Prostate gland (tissue), 2 donors: ENCODE data around the gene NR2F6.

ENCODE experiments used
- CTCF ChIP-seq, 4 experiments: fragments of 200-600 bp in 2 of 4; fragments of 450-650 bp in 2 of 4; sonication (generic) in 2 of 4; IDR thresholded peaks; 1 replicate in 3 of 4; 2 replicates in 1 of 4; pipeline ENCODE4 v1.5.1; 2016 to 2019; ENCODE audit warnings: antibody characterized with exemption in 4 of 4, mild to moderate bottlenecking in 2 of 4, moderate library complexity in 2 of 4
- POLR2A ChIP-seq: fragments of 450-650 bp; IDR thresholded peaks from one replicate; pipeline ENCODE4 v1.6.1; 2016; ENCODE audit warnings: antibody characterized with exemption, mild to moderate bottlenecking
- POLR2AphosphoS5 ChIP-seq: sonication (generic); formaldehyde crosslinking; IDR thresholded peaks from one replicate; pipeline ENCODE4 v1.6.1; 2017; ENCODE audit warnings: antibody characterized with exemption

GRCh38 chr19:17275441-17276175 lies 29.9 kb upstream of the NR2F6 start:
- no peak for TF ChIP-seq POLR2AphosphoS5
- no peak for TF ChIP-seq CTCF (IDR thresholded peaks at IDR 0.05)
- no peak for TF ChIP-seq POLR2A
